BJ (cell line): ENCODE measurements around the gene SLC25A44. TPM values are rescaled to one million over a fixed set of nuclear protein-coding genes. Genes with fewer than 3 reads are reported as not detected.
A peak's percentile ranks its signal among the peaks of the same experiment; 100 is the strongest.

Experiments used
- CTCF ChIA-PET: fragments of 350-600 bp; formaldehyde crosslinking; extraction: SDS; loops from one replicate; lab custom pipeline; 2021; ENCODE audit warnings: antibody characterized with exemption, inconsistent platforms; lab: Yijun Ruan, JAX
- POLR2A ChIA-PET: fragments of 300-600 bp; sonication (Branson Sonifier 250); formaldehyde crosslinking; extraction: SDS; loops from one replicate; lab custom pipeline; 2021; ENCODE audit warnings: antibody characterized with exemption; lab: Charles Lee
- DNase-seq: peaks from one replicate; pipeline ENCODE4 v3.0.0-alpha.2; 2011; ENCODE audit warnings: low read depth
- H3K27me3 ChIP-seq: 2 replicates; pipeline ENCODE4 v1.6.0; 2011; ENCODE audit warnings: low read length; ENCODE audit not compliant: control insufficient read depth, insufficient read depth
- H3K36me3 ChIP-seq: 2 replicates; pipeline ENCODE4 v1.5.1; 2011; ENCODE audit warnings: low read length; ENCODE audit not compliant: control insufficient read depth, insufficient read depth
- H3K4me3 ChIP-seq: 2 replicates; pipeline ENCODE4 v1.5.1; 2011; ENCODE audit warnings: low read depth, mild to moderate bottlenecking, control low read depth, low read length
- polyA plus RNA-seq: library from polyadenylated mRNA; depleted of rRNA; stranded (reverse); fragments of >200 nt; gene quantifications from 2 replicates; pipeline ENCODE4 v1.2.3, GENCODE V29; 2011
- TF ChIP-seq, protein P1 (sequence below): IDR thresholded peaks from 2 replicates; pipeline ENCODE4 v1.5.1; 2011; ENCODE audit warnings: low read depth, mild to moderate bottlenecking, control low read depth, inconsistent platforms, low read length, moderate library complexity; ENCODE audit not compliant: insufficient read depth

The SLC25A44 gene
- polyA plus RNA-seq, 1 experiment, result 25.8 TPM

DNA sequence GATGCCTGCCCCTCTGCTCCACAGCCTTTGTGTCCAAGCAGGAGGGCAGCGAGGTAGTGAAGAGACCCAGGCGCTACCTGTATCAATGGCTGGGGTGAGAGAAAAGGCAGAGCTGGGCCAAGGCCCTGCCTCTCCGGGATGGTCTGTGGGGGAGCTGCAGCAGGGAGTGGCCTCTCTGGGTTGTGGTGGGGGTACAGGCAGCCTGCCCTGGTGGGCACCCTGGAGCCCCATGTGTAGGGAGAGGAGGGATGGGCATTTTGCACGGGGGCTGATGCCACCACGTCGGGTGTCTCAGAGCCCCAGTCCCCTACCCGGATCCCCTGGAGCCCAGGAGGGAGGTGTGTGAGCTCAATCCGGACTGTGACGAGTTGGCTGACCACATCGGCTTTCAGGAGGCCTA is 48.8 kb downstream of the SLC25A44 start:
- no peak overlapping the region for H3K4me3 ChIP-seq
- TF ChIP-seq, protein P1, sequence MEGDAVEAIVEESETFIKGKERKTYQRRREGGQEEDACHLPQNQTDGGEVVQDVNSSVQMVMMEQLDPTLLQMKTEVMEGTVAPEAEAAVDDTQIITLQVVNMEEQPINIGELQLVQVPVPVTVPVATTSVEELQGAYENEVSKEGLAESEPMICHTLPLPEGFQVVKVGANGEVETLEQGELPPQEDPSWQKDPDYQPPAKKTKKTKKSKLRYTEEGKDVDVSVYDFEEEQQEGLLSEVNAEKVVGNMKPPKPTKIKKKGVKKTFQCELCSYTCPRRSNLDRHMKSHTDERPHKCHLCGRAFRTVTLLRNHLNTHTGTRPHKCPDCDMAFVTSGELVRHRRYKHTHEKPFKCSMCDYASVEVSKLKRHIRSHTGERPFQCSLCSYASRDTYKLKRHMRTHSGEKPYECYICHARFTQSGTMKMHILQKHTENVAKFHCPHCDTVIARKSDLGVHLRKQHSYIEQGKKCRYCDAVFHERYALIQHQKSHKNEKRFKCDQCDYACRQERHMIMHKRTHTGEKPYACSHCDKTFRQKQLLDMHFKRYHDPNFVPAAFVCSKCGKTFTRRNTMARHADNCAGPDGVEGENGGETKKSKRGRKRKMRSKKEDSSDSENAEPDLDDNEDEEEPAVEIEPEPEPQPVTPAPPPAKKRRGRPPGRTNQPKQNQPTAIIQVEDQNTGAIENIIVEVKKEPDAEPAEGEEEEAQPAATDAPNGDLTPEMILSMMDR, result no peak
- peaks cover 1% of the 10 kb centered on the region; the same call in 1 of the 2 replicates for H3K27me3 ChIP-seq
- POLR2A ChIA-PET, result no interaction called here
- peaks cover 3% of the 10 kb centered on the region for H3K36me3 ChIP-seq
- CTCF ChIA-PET, result interaction anchor here (0.6 to 1.2 kb wide), 2 partner anchors 10 to 319 kb away, joined by 3 read pairs; no protein-coding TSS in a partner anchor
- DNase-seq, result no peak

DNA sequence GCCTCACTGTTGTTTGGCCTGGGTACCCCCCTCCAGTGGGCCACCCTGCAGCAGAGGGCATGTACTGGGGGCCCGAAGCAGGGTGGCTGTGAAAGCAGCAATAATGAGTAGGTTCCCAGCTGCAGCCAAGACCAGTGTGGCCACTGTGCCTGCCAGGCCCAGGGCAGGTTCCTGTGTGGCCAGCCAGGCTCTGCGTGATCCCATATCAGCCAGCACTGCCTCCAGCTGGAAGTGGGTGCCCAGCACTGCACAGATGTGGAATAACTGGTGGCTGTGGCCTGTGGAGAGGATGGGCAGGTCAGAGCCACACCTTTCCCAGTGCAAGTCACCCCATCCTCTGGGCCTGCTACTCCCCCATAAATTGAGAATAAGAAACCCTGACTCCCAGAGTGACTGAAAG is 50.2 kb downstream of the SLC25A44 start:
- no peak for DNase-seq
- TF ChIP-seq, protein P1, result no peak
- POLR2A ChIA-PET, result no interaction called here
- CTCF ChIA-PET, result no interaction called here
- Histone ChIP-seq H3K4me3 (no peak overlapping the region), H3K36me3 (peaks cover 6% of the 10 kb centered on the region), H3K27me3 (peaks cover 1% of the 10 kb centered on the region; the same call in 1 of the 2 replicates)

DNA sequence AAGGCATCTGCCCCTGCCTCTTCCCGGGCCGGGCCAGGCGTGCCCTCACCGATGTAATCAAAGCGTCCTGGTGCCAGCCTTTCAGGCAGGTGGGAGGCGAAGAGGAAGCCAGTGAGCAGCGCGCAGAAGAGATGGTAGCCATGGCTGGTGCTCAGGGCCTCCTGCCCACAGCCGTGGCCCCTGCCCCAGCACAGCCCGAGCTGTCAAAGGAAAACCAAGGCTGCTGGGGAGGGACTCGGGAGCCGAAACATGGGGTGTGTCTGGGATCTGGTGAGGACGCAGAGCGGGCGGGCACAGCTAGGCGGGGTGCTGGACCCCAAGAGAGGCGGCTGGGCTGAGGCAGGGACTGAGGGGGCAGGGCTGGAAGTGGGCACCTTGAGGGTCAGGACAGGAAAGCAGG is 50.8 kb downstream of the SLC25A44 start:
- H3K36me3 ChIP-seq, result peaks cover 7% of the 10 kb centered on the region
- DNase-seq, result no peak
- TF ChIP-seq, protein P1, result no peak
- peaks cover 1% of the 10 kb centered on the region; the same call in 1 of the 2 replicates for H3K27me3 ChIP-seq
- CTCF ChIA-PET, result no interaction called here
- no peak overlapping the region for H3K4me3 ChIP-seq
- POLR2A ChIA-PET, result no interaction called here

DNA sequence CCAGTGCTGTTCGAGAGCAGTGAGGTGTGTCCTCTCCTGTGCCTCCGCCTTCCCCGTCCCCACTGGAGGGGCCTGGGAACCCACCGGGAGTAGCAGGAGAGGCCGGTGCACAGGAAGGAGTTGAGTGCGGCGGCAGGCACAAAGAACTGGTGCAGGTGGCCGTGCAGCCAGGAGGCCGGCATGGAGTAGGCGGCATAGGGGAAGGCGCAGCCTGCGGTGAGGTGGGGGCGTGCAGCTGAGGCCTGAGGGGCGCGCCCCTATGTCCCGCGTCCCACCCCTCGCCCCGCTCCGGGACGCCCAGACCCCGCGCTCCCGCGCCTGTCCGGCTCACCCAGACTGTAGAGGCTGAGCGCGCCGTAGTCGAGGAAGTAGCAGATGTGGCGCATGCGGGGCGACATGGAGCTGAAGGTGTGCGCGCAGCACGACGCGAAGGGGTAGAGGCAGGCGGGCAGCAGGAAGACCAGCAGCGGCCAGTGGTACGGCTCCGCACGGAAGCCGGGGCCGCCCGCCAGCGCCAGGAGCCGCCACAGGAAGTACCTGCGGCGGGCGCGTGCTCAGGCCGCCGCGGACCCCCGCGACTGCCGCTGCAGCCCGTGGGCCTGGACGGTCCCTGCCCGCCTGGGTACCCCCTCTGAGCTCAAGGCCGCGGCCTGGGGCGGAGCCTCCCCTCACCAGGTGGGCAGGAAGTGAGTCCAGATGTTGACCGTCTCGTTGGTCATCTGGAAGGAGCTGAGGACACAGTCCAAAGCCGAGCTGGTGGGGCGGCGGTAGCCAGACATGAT is 51.7 kb downstream of the SLC25A44 start:
- DNase-seq, result no peak
- POLR2A ChIA-PET, result no interaction called here
- Histone ChIP-seq H3K27me3 (peaks cover 1% of the 10 kb centered on the region; the same call in 1 of the 2 replicates), H3K4me3 (peak overlapping the region; percentile 26), H3K36me3 (peaks cover 15% of the 10 kb centered on the region)
- CTCF ChIA-PET, result interaction anchor here (1.2 to 3.0 kb wide), 4 partner anchors 12 to 149 kb away, joined by 3 to 12 read pairs (median 4); no protein-coding TSS in a partner anchor
- TF ChIP-seq, protein P1, result no peak

DNA sequence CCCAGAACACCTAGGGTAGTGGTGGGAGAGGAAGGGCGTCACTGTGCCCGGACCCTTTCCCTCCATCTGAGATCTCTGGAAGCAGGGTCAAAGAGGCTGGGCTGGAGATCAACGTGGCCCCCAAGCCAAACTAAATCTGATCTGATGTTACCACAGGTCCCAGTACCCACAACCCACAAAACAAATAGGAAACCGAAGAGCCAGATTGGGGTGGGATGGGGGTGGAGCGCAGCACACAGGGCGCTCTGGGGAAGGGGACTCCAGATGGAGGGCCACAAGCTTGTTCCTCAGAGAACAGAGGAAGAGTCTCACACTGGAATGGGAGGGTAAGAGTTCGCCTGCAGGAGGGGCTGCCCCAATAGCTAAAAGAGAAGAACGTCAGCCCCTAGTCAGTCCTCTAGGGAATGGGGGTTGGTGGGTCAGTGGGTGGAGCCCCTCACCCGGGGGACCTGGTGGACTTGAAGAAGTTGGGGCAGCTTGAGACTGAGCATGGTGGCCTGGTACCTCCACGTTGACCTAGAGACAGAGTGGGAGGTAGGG is 52.4 kb downstream of the SLC25A44 start:
- Histone ChIP-seq H3K4me3 (no peak overlapping the region), H3K27me3 (peaks cover 1% of the 10 kb centered on the region; the same call in 1 of the 2 replicates), H3K36me3 (peaks cover 21% of the 10 kb centered on the region)
- no peak for DNase-seq
- POLR2A ChIA-PET, result no interaction called here
- CTCF ChIA-PET, result interaction anchor here (1.2 to 3.0 kb wide), 5 partner anchors 13 to 150 kb away, joined by 3 to 12 read pairs (median 4); no protein-coding TSS in a partner anchor
- TF ChIP-seq, protein P1, result no peak
